HG02840 (cell line): Measurements from ENCODE around the gene BCAS2.

ENCODE experiments used
- ATAC-seq: cut with Tn5 transposase; IDR thresholded peaks from one replicate; pipeline ENCODE4 v1.9.1; 2021; ENCODE audit warnings: mild to moderate bottlenecking, moderate library complexity, moderate number of reproducible peaks; ENCODE audit not compliant: unreplicated experiment, low FRiP score

BCAS2 gene

DNA sequence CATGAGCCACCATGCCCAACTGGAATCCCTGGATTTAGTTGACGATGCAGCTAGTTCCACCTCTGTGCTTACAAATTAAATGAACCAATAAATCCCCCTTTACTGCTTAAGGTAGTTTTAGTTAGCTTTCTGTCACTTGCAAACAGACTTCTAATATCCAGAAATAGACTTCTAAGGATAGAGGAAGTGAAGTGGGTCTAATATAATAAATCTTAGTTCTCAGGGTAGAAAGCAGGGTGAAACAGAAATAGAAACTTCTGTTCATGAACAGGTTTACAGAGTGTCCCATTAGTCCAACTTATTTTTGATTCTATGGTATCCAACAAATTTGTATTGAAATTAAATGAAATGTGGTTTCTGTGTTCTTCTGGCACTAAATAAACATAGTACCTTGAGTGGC lies 20.1 kb downstream of the BCAS2 start:
- no peak for ATAC-seq

- no peak for ATAC-seq
These were observed 22.1 kb downstream of the BCAS2 start for GRCh38 chr1:114559356-114559755.

DNA sequence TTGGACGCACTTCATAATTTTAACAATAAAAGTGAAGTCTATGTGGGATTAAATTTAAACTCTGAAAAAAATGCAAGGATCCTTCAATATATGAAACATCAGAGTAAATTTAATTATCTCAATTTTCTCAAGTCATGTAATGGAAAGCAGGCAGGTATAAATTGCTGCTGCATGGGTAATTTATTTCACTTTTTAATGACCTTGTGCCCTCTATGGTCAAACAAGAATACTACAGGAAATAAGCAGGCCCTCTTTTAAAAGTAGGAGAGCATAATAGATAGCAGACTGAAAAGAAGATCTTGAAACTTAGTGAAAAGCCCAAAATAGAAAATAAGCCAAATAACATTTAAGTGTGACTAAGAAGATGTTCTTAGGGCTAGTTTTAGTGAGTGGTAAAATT lies 22.9 kb downstream of the BCAS2 start:
- no peak for ATAC-seq

DNA sequence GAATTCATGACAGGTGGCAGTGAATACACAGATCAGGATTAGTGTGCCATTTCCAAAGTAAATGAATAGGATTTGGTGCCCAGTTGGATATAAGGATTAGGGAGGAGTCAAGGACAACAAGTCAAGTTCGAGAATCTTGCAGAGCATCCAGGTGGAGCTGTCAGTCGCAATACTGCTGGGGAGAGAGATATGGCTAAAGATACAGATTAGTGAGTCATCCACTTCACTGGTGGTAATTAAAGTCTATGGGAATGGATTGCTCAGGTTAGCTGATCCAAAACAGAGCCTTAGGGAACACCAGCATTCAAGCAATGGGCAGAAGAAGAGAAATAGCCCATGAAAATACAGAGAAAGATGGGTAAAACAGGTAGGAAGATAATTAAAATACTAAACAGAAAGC lies 26.8 kb downstream of the BCAS2 start:
- ATAC-seq = no peak

GRCh38 chr1:114552106-114552639 lies 29.2 kb downstream of the BCAS2 start:
- no peak for ATAC-seq

DNA sequence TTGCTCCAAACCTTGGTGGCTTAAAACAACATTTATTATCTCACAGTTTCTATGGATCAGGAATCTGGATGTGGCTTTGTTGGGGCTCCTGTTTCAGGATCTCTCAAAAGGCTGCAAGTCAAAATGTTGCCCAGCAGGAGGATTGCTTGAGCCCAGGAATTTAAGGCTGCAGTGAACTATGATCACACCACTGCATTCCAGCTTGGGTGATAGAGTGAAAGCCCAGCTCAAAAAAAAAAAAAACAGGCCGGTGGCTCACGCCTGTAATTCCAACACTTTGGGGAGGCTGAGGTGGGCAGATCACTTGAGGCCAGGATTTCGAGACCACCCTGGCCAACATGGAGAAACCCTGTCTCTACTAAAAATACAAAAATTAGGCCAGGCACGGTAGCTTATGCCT lies 30.0 kb downstream of the BCAS2 start:
- no peak for ATAC-seq

GRCh38 chr1:114550336-114550735 lies 31.1 kb downstream of the BCAS2 start:
- no peak for ATAC-seq

DNA sequence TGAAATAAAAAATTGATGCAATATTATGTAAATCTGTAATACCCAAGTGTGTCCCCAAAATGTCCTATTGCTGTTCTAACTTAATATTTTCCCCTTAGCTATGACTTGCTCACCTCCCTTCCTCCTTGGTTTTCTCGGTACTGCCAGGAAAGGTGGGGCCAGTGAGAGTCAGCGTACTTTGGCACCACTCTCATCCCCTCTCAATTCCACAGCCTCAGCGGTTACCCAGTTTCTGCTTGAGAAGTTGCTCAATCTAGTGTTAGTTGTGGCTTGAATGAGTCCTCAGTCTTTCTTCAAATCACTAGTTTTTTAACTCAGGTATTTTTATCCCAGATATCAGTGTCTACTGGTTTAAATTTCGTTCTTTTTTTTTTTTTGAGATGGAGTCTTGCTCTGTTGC lies 32.3 kb downstream of the BCAS2 start:
- no peak for ATAC-seq

DNA sequence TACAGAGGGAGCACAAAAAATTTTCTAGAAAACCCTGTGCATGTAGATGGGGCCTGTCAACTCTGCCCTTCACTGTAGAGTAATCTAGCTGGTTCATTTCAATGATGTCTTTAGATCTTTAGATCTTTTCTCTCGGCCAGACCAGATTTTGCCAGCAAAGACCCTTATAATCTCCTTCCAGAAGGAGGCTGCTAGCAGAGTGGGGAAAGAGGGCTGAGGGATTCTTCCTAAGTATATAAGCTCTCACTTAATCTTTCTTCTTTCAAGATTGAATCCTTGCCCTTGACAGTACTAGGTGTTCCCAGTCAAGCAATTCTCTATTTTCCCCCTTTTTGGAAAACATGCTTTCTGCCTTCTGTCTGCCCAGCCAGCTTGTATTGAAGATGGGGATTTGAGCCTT lies 34.3 kb downstream of the BCAS2 start:
- no peak for ATAC-seq

- ATAC-seq = no peak
These were observed 35.6 kb downstream of the BCAS2 start for GRCh38 chr1:114545796-114546195.

- no peak for ATAC-seq
These were observed 36.1 kb downstream of the BCAS2 start for GRCh38 chr1:114545315-114545714.

GRCh38 chr1:114540821-114541220 lies 40.6 kb downstream of the BCAS2 start:
- ATAC-seq = no peak

GRCh38 chr1:114540272-114540671 lies 41.1 kb downstream of the BCAS2 start:
- ATAC-seq = no peak

- ATAC-seq = no peak
These were observed 45.4 kb downstream of the BCAS2 start for GRCh38 chr1:114536043-114536442.

GRCh38 chr1:114535401-114535800 lies 46.0 kb downstream of the BCAS2 start:
- no peak for ATAC-seq

- ATAC-seq = no peak
These were observed 50.3 kb downstream of the BCAS2 start for GRCh38 chr1:114531094-114531493.

DNA sequence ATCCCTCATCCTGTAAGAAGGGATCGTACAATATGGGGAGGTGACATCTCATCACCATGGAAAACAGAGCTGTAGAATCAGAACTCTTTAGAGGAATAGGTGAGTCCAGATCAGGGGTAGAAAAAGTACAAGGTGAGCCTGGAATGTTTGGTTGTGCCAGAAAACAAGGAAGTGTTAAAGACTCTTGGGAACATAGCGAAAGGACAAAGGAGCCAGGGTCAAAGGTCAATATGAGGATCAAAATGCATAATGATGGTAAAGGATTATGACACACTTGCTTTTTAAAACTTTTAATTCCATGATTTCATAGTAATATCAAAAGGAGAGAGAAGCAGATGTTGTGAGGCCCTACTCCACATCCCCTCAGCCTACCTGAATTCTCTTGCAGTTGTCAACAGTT lies 51.2 kb downstream of the BCAS2 start:
- ATAC-seq = no peak

DNA sequence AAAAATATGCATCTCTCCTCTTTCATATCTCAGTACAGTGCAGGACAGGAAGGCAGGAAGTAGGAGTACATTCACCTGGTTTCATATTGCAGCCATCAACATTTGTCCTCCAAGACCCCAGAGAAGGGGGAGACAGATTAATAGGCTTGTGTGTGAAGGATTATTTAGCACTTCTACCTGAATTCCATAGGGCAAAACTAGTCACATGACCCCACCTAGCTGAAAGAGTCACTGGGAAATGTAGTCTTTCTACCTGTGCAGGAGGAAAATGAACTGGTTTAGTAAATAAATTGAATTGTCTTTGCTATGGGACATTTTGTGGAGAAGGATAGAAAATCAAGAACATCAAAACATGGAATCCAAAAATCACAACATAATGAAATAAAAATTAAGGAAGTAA lies 56.5 kb downstream of the BCAS2 start:
- ATAC-seq = no peak

- ATAC-seq = no peak
These were observed 59.2 kb downstream of the BCAS2 start for GRCh38 chr1:114522264-114522575.

DNA sequence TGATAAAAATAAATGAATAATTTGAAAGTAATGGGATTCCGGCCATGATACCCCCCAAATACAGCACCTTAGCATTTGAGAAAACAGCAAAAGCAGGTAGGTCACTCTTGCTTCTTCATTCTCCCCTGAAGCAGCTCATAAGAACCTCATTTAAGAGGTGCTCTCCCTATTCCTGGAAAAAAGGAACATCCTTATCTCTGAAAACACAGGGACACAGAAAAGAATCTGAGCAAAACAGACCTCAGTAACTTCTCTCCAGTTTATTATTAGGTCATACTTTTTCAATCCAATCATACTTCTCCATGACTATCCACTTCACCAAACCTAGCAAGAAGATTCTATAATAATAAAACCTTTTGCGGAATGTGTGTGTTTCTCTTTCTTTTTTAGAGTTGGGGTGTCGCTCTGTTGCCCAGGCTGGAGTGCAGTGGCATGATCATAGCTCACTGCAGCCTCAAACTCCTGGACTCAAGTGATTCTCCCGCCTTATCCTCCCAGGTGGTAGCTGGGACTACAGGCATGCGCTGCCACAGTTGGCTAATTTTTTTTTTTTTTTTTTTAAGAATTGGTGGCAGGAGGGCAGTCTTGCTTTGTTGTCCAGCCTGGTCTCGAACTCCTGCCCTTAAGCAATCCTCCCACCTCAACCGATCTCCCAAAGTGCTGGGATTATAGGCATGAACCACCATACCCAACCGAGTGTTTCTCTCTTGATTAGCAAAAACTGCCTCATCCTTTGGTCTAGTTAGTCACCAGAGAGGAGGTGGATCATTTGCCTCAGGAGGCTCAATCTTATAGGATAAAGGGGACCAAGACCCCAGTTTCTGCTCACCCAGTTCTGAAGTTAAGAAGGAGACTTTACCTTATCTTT lies 59.8 kb downstream of the BCAS2 start:
- ATAC-seq = no peak
